HG03139 (cell line): Measurements from ENCODE around the gene SRP14.
"Not testable (repeated sequence)": the region's sequence is repeated elsewhere in the genome, so short reads cannot be mapped to it uniquely, and the experiment has no call there.

Source experiments
- ATAC-seq: cut with Tn5 transposase; IDR thresholded peaks from one replicate; pipeline ENCODE4 v1.9.1; 2021; ENCODE audit not compliant: unreplicated experiment

Gene SRP14

DNA sequence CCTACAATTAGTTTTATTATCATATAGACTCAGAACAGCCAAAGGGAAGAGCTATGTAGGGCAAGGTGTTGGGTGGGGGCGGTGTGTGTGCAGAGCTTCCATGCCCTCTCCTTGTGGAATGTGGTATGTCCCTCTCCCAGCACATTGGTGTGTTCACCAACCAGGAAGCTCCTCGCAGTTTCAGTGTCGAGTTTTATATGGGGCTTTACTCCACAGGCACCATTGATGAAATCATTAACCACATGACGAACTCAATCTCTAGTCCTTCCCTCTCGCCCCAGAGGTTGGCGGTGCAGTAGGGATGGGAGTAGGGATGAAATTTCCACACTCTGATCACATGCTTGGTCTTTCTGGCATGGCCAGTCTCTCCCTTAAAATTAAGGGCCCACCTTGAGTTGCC is 13.6 kb upstream of the SRP14 start:
- no peak for ATAC-seq

DNA sequence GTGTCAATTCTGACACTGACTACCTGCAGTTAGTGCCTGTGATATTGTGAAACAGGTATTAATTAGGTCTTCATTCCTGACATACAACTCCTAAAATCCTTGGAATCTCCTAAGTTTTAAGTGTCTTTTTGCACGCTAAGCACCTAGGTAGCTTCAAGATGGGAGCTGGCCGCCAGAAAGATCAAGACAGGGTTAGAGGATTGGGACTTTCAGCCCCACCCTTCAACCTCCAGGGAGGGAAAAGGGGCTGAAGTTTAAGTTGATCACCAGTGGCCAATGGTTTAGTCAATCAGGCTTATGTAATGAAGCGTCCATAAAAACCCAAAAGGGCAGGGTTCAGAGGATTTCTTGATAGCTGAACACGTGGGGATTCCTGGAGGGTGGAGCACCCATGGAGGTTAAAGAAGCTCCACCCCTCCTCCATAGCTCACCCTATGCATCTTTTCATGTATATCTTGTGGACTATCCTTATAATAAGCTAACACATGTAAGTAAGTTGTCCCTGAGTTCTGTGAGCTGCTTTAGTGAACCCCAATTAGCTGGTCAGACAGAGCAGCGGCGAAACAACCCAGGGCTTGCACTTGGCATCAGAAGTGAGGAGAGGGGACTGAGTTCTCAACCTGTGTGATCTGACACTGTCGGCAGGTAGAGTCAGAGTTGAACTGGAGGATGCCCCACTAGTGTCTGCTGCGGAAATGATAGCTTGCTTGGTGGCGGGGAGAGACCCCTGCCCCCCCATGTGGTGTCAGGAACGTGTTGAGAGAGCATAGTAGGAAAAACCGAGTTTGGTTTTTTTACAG is 12.8 kb upstream of the SRP14 start:
- ATAC-seq, result no peak

DNA sequence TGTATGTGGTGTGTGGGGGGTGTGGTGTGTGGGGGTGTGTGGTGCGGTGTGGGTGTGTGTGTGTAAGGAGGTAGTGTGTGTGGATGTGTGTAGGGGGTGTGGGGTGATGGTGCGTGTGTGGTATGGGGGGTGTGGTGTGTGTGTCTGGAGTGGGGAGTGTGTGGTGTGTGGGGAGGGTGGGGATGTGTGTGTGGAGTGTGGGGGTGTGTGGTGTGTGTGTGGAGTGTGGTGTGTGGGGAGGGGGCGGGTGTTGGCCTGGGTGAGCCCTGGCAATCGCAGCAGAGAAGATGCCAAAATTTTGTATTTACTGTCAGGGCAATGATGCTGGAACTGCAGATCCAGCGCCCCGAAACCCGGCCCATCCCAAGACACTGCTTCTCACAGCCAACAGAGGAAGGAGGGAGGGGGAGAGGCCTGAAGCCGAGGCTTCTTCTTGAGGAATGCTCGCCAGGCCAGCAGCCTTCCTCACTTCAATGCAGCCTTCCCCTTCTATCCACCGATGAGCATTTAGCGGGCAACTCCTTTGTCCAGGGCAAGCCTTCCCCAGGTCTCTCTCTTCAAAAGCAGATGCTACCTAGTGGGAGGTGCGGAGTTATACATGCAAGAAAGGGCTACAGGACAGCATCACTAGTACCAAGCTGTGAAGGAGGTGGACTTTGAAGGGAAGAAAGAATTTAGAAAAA is 11.9 kb upstream of the SRP14 start:
- ATAC-seq, result no peak

DNA sequence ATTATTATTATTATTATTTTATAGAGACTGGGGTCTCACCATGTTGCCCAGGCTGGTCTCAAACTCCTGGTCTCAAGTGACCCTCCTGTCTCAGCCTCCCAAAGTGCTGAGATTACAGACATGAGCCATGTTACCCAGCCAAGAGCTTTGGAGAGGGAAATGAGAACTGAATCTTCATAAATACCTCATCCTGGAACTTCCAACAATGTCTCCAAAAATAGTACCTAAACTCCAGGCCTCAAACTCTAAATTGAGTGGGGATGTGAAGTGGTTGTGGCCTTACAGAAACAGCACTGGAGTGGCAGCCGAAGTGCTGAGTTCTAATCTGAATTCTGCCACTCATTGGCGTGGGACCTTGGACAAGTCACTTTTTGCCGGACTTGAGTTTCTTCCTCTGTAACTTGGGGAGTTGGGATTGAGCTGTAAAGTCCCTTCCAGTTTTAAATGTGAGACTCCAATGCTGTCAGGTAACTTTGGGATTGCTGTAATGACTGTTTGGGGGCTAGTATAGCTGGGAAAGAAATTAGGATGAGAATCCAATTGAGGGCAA is 10.0 kb upstream of the SRP14 start:
- ATAC-seq, result no peak

DNA sequence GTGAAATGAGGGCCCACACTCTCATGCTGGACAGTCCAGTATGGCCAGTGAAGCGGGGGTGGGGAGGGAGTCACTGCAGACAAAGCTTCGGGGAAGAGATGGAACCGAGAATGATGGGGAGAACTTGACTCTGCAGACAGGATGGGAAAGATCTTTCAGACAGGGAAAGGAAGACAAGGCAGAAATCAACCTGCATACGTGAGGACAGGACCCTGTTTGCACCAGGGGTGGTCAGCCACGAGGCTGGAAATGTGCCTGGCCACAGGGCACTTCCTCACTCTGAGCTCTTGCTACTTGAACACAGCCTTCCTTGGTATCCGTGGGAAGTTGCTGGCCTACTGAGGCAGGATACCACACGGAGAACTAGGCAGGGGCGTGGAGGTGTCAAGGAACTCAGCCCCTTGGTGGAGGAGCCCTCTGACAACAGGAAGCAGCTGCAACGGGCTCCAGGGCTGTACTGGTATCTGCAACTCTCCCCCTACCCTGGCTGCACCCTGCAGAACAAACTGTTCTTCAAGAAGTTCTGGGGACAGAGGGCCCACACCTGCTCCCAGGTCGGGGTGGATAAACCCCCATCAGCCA is 9.3 kb upstream of the SRP14 start:
- no peak for ATAC-seq

DNA sequence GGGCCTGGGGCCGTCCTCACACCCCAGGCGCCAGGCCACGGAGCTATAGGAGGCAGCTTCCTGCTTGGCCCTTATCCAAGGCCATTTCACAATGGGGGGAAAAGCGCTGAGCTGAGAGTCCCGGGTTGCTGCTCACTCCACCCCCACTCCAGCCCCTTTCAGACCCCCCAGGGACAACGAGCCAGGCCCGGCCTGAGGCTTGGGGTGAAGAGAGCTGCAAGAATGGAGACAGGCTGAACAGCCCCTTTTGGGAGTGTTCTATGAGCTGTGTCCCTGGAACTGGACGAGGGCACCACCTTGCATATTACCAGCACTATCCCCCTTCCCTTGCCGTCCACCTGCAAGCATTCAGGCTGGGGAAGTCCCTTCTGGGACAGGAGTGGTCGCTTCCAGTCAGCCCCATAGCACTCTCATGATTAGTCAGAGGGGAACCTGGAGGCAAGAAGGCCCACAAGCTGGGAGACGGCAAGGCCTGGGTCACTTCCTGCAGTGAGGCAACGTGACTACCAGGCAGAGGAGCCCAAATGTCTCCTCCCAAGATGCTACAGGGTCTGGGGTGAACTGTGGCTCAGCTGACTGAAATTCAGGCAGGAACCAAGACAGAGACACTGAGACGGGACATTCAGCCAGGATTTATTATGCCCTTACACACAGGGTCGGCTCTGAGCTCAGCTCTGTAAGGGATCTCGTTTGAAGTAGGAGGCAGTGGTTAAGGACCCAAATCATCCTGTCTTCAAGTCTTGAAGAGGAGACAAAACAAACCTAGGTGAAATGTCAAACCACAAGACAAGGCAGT is 8.6 kb upstream of the SRP14 start:
- ATAC-seq, result peak; percentile 48

DNA sequence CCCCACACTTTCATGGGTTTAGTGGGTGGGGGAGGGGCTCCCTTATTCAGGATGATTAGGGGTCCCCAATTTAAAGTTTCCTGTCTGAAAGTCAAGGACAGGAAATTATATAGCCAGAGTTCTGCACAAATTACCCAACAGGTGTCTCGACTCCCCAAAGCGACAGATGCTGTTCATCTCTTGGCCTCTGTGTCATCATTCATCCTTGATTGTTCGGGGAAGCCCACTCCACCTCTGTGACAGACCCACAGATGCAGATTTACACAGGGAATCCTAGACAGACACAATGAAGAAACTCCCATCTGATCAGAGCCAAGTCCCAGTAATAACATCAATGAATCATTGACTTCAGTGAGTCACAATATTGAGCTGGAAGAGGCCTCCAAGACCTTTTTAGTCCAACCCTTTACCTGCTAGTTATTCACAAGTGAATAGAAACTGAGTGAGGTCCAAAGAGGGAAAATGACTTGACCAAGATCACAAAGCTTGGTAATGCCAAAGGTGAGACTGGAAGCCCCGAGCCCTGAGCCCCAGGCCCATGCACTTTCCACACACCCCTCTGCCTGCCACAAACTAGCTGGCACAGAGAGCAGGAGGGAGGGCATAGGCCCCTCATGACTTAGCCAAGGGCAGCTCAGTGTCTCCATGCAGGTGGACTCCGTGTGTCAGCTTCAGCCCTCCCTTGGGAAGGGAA is 7.9 kb upstream of the SRP14 start:
- no peak for ATAC-seq

DNA sequence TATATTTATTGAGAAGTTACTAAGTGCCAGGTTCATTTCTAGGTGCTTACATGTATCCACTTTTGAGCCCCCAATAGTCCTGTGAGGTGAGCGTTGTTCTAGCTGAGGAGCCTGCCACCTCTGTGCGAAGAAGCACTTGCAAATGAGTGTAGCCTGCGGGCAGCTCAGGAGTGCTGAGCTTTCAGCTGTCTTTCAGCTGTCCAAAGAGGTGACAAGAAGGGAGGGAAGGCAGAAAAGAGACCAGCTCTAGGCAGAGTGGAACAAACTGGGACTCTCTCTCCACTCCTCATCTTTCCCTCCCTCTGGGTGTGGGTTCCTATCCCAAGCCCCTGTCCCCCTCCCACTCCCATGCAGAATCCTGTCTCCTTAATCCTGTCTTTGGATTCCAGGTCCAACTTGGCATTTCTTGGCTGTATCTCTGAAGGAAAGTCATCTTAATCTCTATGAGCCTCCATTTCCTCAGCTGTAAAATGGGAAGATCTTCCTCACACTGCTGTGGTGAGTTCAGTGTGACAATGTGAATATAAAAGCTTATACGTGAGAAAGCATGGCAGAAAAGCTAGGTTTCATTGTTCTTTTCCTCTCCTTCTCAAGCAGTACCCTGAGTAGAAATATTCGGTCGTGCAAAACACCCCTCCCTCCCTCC is 6.7 kb upstream of the SRP14 start:
- ATAC-seq, result no peak

DNA sequence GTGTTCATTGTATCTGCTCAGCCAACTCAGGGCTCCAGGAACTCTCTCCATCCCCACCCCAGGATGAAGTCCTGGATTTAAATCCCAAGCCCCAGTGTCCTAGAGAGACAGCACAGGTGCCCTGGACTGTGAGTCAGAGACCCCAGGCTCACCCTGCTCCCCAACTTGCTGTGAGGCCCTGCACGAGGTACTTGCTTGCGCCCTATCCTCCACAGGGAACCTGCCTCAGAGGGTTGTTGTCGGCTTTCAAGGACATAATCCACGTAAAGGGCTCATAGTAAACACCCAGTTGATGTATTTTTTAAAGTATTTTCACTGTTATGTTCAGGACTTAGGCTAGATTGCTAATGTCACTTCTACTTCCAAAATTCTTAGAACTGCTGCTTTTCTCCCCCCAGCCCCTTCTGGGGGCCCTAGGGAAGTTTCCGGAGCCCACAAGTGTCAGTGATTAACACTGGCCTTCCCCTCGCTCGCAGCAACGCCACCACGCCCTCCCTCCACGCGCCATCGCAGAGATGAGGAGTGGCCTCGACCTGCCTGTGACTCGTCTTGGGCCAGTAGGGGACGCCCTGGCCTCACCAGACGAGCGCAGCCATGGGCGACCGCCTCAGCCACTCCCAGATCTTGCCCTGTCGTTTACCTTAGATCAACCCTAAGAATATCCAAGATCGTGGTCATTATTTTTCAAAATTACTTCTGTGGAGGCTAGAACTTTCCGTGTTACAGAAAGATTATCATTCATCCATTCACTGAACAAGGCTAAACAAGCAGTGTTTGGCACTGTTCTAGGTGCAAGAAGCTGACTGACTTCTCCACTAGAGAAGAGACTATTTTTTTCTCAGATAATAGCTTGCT is 6.0 kb upstream of the SRP14 start:
- peak; percentile 60 for ATAC-seq

DNA sequence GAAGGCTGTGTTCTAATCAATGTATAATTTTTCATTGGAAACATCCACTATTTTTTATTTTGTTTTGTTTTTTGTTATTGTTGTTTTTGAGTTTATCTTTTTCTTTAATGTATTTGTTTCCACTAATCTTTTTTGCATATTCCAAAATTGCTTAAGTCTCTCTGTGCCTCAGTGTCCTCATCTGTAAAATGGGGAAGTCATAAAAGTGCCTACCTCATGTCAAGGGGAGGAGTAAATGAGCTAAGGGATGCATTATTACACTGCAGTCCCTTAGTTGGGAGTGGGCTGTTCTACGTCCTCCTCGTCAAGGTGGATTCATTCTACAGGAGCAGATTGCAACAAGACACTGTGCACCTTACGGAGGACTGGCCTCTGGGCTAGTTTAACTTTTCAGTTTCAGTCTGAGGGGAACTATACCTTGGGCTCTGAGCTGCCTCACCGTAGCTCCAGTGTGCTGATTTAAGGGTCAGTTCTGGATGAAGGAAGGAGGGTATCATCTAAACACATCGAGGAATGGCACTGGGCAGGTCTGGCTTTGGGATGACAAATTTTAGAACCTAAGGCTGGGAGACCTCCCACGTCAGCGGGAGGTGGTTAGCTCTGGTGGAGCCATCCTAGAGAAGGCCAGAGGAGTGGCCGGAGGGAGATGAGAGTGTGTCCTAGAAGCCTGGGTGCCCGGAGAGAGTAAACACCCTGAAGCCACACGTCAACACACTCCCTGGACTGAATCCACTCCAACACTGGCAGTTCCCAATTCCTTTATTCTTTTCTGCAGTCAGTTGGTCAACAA is 5.1 kb upstream of the SRP14 start:
- ATAC-seq, result no peak

DNA sequence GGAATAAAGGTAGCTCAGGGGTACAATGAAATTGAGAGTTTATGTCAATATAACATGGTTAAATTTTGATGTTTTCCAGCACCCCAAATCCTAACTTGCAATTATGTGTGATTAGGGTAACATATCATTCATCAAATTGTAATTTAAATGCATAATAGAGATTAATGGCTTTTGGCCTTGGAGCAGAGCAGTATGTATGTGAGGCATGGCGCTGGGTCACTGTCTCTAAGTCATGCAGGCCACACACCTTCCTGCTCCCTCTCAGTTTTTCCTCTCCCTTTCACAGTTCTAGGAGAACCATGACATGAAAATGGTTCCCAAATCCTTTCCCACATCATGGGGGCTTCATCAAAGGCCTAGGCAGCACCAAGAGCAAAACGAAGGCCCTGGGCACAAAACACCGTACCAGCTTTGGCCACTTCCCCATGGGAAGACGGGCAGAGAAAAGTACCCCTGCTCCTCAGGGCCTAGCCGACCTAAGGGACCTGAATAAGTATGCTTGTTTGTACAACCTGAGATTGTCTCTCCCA is 3.9 kb upstream of the SRP14 start:
- ATAC-seq, result no peak

DNA sequence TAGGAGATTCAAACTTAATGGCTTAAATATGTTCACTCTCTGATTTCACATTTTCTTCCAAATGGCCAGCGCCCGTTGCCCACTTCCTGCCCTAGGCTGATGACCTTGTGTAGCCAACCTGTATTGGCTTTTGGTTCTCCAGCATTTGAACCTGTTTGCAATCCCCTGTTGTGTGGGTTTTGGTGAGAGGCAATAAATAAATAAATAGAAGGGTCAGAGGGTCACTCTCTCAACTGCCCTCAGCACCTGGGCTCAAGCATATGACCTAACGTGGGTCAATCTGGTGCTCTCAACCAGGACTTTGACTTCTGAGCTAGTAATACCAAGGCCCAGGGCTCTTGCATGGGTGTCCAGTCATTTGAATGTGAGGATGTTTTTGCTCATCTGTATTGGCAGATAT is 1.8 kb upstream of the SRP14 start:
- no peak for ATAC-seq

DNA sequence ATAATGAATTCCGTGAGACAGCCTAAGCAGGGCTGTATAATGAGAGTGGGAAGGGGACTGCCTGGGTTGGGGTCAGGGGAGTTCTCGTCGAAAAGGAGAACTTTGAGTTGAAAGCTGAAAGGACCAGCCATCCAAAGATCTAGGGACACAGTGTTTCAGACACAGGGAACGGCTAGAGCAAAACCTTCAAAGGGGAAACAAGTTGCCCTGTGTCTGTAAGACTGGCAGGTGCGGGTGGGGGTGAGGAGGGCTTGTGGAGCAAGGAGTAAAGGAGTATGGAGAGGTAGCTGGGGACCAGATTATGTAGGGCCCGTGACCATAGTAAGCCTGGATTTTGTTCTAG is 1.3 kb upstream of the SRP14 start:
- no peak for ATAC-seq

DNA sequence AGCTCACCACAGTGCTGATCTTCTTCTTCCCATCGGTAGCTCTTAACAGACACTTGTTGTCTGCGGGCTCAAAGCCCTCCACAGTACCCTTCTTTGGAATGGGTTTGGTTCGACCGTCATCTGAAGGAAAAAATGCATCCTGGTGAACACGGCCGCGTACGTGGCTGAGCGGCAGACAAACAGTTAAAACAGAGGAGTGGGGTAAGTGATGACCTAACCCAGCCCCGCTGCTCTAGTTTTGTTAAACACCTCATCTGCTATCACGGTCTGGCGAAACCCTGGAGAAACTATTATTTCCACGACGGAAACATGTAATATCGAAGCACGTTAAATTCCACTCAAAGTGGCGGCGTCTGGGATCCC is 725 bp downstream of the SRP14 start:
- ATAC-seq, result no peak

DNA sequence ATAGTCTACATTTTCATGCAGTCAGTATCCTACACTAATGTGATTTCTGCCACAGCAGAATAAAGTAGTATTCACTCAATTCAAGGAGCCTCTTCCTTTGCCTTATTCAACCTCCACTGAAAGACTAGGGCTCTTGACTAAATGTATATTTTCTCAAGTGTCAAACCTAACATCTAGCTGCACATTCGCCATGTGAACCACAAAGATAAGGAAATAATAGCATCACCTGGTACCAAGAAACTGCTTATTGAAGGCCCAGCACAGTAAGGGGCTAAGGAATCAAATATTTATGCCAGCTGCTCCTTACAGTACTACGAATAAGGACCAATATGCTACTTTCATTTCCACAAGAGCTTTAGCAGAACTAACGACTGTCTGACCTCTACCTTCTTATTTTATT is 1.3 kb downstream of the SRP14 start:
- no peak for ATAC-seq

DNA sequence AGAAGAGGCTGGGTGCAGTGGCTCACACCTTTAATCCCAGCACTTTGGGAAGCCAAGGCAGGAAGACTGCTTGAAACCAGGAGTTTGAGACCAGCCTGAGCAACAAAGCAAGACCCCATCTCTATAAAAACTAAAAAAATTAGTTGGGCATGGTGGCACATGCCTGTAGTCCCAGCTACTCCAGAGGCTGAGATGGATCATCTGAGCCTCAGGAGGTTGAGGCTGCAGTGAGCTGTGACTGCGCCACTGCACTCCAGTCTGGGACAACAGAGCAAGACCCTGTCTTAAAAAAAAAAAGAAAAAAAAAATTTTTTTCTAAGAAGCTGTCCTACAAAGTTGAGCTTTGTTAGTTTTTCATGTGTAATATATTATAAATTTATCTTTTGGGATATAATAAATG is 3.8 kb downstream of the SRP14 start:
- ATAC-seq, result not testable (repeated sequence)

DNA sequence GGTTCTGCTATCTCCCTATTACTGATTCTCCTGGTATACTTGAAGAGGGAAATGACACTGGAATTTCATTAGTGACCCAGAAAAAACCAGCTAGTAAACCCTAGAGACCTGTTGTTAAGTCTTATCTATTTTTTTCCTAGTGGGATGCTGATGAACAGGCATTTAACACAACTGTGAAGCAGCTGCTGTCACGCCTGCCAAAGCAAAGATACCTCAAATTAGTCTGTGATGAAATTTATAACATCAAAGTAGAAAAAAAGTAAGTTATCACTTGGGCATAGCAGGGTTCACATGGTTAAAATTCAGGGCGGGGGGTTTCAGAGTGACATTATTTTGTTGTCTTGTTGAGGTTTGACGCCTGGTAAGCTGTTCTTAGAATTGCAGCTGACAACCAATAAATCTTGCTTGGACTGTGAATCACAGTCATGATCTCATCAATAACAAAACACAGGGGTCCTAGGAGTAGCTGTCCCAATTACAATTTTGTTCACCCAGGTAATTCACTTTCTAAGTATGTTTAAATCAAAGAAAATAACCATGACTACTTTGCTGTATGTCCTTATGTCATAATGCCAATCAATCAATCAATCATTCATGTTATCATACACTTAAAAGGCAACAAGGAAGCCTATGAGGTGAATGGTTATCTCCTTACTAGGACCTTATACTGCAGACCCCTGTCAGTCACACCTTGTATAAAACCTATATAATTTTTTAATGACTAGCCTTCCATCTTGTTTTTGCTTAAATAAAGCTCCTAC is 4.6 kb downstream of the SRP14 start:
- no peak for ATAC-seq
